ENCODE measurements around the gene ACSM3.
"Not testable (repeated sequence)": the region's sequence is repeated elsewhere in the genome, so short reads cannot be mapped to it uniquely, and the experiment has no call there.

DNA sequence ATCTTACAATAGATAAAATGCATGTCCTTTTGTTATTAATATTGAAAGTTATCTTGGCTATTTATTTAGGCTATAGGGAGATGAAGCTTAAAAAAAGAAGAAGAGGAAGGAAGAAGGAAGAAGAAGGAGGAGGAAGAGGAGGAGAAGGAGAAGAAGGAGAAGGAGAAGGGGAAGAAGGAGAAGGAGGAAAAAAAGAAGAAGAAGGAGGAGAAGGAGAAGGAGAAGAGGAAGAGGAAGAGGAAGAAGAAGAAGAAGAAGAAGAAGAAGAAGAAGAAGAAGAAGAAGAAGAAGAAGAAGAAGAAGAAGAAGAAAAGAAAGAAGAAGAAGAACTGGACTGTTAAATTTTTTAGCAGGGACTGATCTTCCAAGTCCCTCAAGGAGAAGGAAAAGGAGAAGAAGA is 46.1 kb upstream of the ACSM3 start:
- not testable (repeated sequence) for TF ChIP-seq TAF1 (IDR thresholded peaks at IDR 0.05; ENCODE audit: borderline replicate concordance, low read depth, low read length); POLR2AphosphoS5 (IDR thresholded peaks at IDR 0.05; ENCODE audit: low read length); POLR2AphosphoS2 (IDR thresholded peaks at IDR 0.05; ENCODE audit: low read depth, low read length); ZZZ3 (IDR thresholded peaks at IDR 0.05; ENCODE audit: control insufficient read depth, insufficient read length, low read depth); RFX5 (IDR thresholded peaks at IDR 0.05; ENCODE audit: low read depth, low read length); YBX1 (IDR thresholded peaks at IDR 0.05); TCF12 (IDR thresholded peaks at IDR 0.05; ENCODE audit: low read depth, low read length); RAD21 (IDR thresholded peaks at IDR 0.05; ENCODE audit: insufficient read depth, low read depth, low read length); RAD51 (IDR thresholded peaks at IDR 0.05); GABPA (IDR thresholded peaks at IDR 0.05; ENCODE audit: low read depth)
- TF ChIP-seq, protein P1, sequence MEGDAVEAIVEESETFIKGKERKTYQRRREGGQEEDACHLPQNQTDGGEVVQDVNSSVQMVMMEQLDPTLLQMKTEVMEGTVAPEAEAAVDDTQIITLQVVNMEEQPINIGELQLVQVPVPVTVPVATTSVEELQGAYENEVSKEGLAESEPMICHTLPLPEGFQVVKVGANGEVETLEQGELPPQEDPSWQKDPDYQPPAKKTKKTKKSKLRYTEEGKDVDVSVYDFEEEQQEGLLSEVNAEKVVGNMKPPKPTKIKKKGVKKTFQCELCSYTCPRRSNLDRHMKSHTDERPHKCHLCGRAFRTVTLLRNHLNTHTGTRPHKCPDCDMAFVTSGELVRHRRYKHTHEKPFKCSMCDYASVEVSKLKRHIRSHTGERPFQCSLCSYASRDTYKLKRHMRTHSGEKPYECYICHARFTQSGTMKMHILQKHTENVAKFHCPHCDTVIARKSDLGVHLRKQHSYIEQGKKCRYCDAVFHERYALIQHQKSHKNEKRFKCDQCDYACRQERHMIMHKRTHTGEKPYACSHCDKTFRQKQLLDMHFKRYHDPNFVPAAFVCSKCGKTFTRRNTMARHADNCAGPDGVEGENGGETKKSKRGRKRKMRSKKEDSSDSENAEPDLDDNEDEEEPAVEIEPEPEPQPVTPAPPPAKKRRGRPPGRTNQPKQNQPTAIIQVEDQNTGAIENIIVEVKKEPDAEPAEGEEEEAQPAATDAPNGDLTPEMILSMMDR (IDR thresholded peaks at IDR 0.05 in 2 of 3, conservative IDR thresholded peaks at IDR 0.05 in 1 of 3; ENCODE audit: control insufficient read depth in 2 of 3, extremely low read depth in 1 of 3, insufficient read depth in 1 of 3, low read depth in 3 of 3, low read length in 3 of 3), result not testable (repeated sequence)
- TF ChIP-seq, protein P2, sequence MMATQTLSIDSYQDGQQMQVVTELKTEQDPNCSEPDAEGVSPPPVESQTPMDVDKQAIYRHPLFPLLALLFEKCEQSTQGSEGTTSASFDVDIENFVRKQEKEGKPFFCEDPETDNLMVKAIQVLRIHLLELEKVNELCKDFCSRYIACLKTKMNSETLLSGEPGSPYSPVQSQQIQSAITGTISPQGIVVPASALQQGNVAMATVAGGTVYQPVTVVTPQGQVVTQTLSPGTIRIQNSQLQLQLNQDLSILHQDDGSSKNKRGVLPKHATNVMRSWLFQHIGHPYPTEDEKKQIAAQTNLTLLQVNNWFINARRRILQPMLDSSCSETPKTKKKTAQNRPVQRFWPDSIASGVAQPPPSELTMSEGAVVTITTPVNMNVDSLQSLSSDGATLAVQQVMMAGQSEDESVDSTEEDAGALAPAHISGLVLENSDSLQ (IDR thresholded peaks at IDR 0.05), result not testable (repeated sequence)
- TF ChIP-seq, protein P3, sequence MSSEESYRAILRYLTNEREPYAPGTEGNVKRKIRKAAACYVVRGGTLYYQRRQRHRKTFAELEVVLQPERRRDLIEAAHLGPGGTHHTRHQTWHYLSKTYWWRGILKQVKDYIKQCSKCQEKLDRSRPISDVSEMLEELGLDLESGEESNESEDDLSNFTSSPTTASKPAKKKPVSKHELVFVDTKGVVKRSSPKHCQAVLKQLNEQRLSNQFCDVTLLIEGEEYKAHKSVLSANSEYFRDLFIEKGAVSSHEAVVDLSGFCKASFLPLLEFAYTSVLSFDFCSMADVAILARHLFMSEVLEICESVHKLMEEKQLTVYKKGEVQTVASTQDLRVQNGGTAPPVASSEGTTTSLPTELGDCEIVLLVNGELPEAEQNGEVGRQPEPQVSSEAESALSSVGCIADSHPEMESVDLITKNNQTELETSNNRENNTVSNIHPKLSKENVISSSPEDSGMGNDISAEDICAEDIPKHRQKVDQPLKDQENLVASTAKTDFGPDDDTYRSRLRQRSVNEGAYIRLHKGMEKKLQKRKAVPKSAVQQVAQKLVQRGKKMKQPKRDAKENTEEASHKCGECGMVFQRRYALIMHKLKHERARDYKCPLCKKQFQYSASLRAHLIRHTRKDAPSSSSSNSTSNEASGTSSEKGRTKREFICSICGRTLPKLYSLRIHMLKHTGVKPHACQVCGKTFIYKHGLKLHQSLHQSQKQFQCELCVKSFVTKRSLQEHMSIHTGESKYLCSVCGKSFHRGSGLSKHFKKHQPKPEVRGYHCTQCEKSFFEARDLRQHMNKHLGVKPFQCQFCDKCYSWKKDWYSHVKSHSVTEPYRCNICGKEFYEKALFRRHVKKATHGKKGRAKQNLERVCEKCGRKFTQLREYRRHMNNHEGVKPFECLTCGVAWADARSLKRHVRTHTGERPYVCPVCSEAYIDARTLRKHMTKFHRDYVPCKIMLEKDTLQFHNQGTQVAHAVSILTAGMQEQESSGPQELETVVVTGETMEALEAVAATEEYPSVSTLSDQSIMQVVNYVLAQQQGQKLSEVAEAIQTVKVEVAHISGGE (CRISPR knock-in tag; IDR thresholded peaks at IDR 0.05), result not testable (repeated sequence)
- TF ChIP-seq, protein P4, sequence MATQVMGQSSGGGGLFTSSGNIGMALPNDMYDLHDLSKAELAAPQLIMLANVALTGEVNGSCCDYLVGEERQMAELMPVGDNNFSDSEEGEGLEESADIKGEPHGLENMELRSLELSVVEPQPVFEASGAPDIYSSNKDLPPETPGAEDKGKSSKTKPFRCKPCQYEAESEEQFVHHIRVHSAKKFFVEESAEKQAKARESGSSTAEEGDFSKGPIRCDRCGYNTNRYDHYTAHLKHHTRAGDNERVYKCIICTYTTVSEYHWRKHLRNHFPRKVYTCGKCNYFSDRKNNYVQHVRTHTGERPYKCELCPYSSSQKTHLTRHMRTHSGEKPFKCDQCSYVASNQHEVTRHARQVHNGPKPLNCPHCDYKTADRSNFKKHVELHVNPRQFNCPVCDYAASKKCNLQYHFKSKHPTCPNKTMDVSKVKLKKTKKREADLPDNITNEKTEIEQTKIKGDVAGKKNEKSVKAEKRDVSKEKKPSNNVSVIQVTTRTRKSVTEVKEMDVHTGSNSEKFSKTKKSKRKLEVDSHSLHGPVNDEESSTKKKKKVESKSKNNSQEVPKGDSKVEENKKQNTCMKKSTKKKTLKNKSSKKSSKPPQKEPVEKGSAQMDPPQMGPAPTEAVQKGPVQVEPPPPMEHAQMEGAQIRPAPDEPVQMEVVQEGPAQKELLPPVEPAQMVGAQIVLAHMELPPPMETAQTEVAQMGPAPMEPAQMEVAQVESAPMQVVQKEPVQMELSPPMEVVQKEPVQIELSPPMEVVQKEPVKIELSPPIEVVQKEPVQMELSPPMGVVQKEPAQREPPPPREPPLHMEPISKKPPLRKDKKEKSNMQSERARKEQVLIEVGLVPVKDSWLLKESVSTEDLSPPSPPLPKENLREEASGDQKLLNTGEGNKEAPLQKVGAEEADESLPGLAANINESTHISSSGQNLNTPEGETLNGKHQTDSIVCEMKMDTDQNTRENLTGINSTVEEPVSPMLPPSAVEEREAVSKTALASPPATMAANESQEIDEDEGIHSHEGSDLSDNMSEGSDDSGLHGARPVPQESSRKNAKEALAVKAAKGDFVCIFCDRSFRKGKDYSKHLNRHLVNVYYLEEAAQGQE (IDR thresholded peaks at IDR 0.05; ENCODE audit: low read depth, low read length), result not testable (repeated sequence)
